ENCODE results near the gene ZCCHC17.
"Not testable (repeated sequence)": the region's sequence is repeated elsewhere in the genome, so short reads cannot be mapped to it uniquely, and the experiment has no call there.

Gene ZCCHC17

GRCh38 chr1:31296486-31297276 lies at the start of gene ZCCHC17, which contains the start of gene SNRNP40:
Gene ZCCHC17, plus strand, starts transcription at chr1:31297032. Its CDS starts 13,067 bp downstream, at chr1:31310099.
Gene SNRNP40, minus strand, starts transcription at chr1:31296788. Its CDS starts 37 bp downstream, at chr1:31296751.
- DNase-seq (ENCODE audit: low spot score) = peak; percentile 100

GRCh38 chr1:31248276-31248675 lies 48.6 kb upstream of the ZCCHC17 start:
- DNase-seq (ENCODE audit: low spot score) = no peak

GRCh38 chr1:31249854-31250253 lies 47.0 kb upstream of the ZCCHC17 start:
- no peak for DNase-seq (ENCODE audit: low spot score)

- no peak for DNase-seq (ENCODE audit: low spot score)
These were observed 39.6 kb upstream of the ZCCHC17 start for GRCh38 chr1:31257213-31257612.

DNA sequence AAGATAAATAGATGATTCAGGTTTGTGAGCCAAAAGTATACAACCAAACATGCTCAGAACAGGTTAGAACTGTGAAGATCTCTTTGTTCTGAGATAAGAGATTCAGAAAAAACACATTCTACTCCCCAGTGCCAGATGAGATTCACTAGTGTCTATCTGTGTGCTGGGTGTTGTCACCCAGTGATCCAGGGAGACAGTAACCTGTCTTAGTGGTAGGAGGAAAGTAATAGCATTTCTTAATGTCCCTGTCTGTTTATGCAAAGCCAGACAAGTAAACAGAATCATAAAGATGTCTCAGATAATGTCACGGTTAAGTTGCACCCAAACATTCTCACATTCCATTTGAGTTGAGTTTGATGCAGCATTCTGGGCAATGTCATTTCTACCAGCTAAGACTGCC lies 38.3 kb upstream of the ZCCHC17 start:
- no peak for DNase-seq (ENCODE audit: low spot score)

- no peak for DNase-seq (ENCODE audit: low spot score)
These were observed 37.1 kb upstream of the ZCCHC17 start for GRCh38 chr1:31259746-31260145.

DNA sequence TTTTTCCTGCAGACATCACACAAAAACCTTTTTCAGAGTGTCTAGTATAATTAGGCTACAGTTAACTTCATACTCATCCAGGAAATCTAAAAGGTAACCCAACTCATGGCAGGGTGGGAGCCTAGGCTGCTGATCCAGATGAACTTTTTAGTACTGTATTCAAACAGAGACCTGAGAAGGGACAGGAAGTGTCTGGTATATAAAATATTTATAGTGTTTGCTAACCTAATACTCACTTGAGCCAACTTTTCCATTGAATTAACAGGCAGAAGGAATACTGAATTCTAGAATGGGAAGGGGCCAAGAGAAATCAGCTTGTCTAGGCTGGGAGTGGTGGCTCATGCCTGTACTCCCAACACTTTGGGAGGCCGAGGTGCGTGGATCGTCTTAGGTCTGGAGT lies 34.9 kb upstream of the ZCCHC17 start:
- no peak for DNase-seq (ENCODE audit: low spot score)

DNA sequence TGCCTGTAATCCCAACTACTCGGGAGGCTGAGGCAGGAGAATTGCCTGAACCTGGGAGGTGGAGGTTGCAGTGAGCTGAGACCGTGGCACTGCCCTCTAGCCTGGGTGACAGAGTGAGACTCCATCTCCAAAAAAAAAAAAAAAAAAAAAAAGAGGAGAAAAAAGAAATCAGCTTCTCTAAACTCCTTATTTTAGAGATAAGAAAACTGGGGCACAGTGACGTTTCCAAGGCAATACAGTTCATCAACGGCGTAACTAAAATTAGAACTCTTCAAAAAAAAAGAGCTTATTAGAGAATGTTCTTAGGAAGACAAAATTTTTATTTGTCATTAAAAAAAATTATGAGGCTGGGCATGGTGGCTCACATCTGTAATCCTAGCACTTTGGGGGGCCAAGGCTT lies 34.4 kb upstream of the ZCCHC17 start:
- DNase-seq (ENCODE audit: low spot score) = not testable (repeated sequence)

GRCh38 chr1:31263408-31263807 lies 33.4 kb upstream of the ZCCHC17 start:
- DNase-seq (ENCODE audit: low spot score) = no peak

GRCh38 chr1:31264790-31265386 lies 31.9 kb upstream of the ZCCHC17 start:
- DNase-seq (ENCODE audit: low spot score) = no peak

DNA sequence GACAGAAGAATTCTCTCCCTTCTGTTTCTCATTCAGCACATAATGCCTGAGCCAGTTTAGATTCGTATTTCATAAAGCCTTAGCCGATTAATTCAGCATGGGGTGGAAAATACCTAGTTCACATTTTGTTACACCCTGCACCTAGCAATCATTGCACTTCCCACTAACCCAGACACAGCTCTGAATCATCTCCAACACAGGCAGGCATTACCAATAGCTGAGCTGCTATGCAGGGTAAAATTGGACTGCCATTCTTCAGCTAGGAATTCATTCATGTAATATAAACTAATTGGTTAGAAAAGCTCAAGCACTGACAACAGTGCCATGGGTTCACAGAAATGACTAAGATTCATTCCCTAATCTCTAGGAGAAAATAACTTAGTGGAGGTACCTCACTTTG lies 30.3 kb upstream of the ZCCHC17 start:
- DNase-seq (ENCODE audit: low spot score) = no peak

- no peak for DNase-seq (ENCODE audit: low spot score)
These were observed 24.5 kb upstream of the ZCCHC17 start for GRCh38 chr1:31272369-31272768.

DNA sequence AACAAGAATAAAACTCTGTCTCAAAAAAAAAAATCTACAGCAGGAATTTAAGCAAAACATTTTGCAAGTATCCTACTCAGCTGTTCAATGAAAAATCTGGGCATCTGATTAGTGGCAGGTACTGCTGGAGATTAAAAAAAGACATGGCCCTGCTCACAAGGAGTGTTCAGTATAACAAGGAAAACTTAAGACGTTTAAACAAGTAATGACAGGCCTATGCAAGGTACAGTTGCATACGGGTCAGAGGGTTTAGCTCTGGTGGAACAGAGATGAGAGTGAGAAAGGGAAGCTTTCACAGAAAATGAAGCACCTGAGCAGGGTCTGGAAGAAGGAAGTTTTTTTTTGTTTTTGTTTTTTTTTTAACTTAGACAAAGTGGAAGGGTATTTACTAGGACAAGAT lies 23.2 kb upstream of the ZCCHC17 start:
- no peak for DNase-seq (ENCODE audit: low spot score)

- DNase-seq (ENCODE audit: low spot score) = not testable (repeated sequence)
These were observed 14.4 kb upstream of the ZCCHC17 start for GRCh38 chr1:31282426-31282825.

- DNase-seq (ENCODE audit: low spot score) = not testable (repeated sequence)
These were observed 9.0 kb upstream of the ZCCHC17 start for GRCh38 chr1:31287791-31288190.

GRCh38 chr1:31289021-31289420 lies 7.8 kb upstream of the ZCCHC17 start:
- no peak for DNase-seq (ENCODE audit: low spot score)

DNA sequence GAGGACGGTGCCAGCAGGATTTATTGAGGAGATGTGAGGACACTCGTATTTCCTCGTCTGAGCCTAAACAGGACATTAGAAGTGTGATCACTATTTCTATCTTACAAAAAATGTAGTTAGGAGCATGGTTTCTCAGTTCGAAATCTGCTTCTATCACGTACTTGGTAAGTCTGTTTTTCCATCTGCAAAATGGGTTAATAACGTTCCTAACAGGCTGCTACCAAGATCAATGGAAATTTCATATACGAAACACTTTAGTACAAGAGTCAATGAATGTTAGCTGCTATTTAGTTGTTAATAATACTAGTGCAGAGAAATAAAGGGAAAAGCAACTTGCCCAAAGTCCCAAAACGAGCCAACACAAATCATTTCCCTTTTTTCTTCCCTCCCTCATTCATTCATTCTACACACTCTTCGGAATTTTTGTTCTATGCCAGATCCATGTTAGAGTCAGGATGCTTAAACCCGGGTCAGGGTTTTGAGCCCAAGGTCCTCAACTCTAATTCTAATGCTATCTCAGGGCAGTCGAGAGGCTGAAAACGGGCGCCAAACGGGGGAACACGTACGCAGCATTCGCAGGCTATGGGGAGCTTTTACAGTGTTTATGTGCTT lies 852 bp upstream of the ZCCHC17 start:
- DNase-seq (ENCODE audit: low spot score) = no peak

- DNase-seq (ENCODE audit: low spot score) = peak; percentile 34
These were observed 730 bp downstream of the ZCCHC17 start for GRCh38 chr1:31297277-31298247.

DNA sequence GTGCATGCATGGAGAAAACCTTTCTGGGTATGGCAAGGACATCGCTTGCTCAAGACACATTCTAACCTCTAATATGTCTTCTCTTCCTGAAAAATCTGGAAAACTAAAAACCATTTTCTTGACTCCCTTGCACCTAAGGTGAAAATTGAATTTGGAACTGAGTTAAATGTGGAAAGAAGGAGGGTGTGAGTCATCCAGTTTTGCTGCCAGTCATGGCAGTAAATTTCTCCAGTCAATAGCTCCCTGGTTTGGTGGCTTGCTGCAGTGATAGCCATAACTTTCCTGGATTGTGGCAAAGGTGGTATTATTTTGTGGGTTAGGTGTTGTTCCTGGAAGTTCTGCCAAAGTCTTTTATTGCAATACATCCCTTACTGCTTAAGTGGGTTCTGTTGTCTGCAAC lies 2.5 kb downstream of the ZCCHC17 start:
- DNase-seq (ENCODE audit: low spot score) = no peak

DNA sequence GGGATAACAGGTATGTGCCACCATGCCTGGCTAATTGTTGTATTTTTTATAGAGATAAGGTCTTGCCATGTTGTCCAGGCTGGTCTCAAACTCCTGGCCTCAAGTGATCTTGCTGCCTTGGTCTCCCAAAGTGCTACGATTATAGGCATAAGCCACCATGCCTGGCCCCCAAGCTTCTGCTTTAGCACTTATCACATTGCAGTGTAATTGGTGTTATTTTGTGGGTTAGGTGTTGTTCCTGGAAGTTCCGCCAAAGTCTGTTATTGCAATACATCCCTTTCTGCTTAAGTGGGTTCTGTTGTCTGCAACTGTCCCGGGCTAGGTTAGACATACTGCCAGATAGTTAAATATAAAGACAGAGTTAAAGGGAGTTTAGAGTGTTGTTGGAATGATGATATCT lies 3.4 kb downstream of the ZCCHC17 start:
- no peak for DNase-seq (ENCODE audit: low spot score)

GRCh38 chr1:31302709-31303441 lies 6.0 kb downstream of the ZCCHC17 start:
- DNase-seq (ENCODE audit: low spot score) = no peak

All from NAMALWA (cell line).